HCT116 (cell line): Measurements from ENCODE around the gene GCK.

Experiments used
- EZH2 ChIP-seq: fragments of 200-600 bp; sonication (generic); IDR thresholded peaks from 2 replicates; pipeline ENCODE4 v1.6.1; 2017; ENCODE audit warnings: antibody characterized with exemption, mixed run types
- POLR2A ChIP-seq: IDR thresholded peaks from 2 replicates; pipeline ENCODE4 v1.7.0; 2011; ENCODE audit warnings: borderline replicate concordance; ENCODE audit not compliant: insufficient read depth, insufficient read length; ENCODE audit errors: extremely low read depth
- RAD21 ChIP-seq: IDR thresholded peaks from 2 replicates; pipeline ENCODE4 v1.6.1; 2012; ENCODE audit warnings: low read depth, mild to moderate bottlenecking
- TCF7L2 ChIP-seq: IDR thresholded peaks from 2 replicates; pipeline ENCODE4 v1.7.0; 2011; ENCODE audit warnings: borderline replicate concordance, inconsistent platforms; ENCODE audit not compliant: insufficient read depth, insufficient read length; ENCODE audit errors: extremely low read depth
- TF ChIP-seq, protein P1 (sequence below), 3 experiments: fragments of 200-600 bp in 1 of 3; sonication (generic) in 1 of 3; IDR thresholded peaks in 2 of 3; conservative IDR thresholded peaks in 1 of 3; 2 replicates each; pipeline ENCODE4 v1.5.1; 2012 to 2017; ENCODE audit warnings: low read depth in 2 of 3, low read length in 2 of 3, antibody characterized with exemption in 1 of 3, borderline replicate concordance in 1 of 3, control low read depth in 1 of 3, mild to moderate bottlenecking in 1 of 3, mixed read lengths in 1 of 3, mixed run types in 1 of 3, moderate library complexity in 1 of 3; ENCODE audit not compliant: insufficient read depth in 1 of 3
- TF ChIP-seq, protein P2 (sequence below): IDR thresholded peaks from 2 replicates; pipeline ENCODE4 v1.6.1; 2012; ENCODE audit warnings: low read depth

DNA sequence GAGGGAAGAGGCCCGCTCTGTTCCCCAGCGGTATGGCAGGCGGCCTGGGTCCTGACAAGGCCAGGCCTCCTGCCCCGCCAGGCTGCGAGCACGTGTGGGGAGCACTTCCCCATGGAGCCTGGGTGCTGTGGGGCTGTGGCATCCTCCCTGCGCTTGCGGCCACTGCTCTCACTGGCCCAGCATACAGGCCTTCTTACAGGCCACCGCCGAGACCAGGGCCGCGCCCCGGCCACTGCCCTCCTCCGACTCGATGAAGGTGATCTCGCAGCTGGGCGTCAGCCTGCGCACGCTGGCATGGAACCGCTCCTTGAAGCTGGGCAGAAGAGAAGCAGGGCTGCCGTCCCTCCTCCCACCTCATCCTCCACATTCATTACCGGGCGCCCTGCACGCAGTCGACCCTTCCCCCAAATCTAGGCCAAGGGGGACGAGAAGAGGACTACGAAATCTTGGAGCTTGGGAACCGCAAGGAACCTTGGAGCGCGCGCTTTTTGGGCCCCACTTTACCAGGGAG lies 44.2 kb downstream of the GCK start:
- no peak for TF ChIP-seq EZH2
- TF ChIP-seq, protein P1, sequence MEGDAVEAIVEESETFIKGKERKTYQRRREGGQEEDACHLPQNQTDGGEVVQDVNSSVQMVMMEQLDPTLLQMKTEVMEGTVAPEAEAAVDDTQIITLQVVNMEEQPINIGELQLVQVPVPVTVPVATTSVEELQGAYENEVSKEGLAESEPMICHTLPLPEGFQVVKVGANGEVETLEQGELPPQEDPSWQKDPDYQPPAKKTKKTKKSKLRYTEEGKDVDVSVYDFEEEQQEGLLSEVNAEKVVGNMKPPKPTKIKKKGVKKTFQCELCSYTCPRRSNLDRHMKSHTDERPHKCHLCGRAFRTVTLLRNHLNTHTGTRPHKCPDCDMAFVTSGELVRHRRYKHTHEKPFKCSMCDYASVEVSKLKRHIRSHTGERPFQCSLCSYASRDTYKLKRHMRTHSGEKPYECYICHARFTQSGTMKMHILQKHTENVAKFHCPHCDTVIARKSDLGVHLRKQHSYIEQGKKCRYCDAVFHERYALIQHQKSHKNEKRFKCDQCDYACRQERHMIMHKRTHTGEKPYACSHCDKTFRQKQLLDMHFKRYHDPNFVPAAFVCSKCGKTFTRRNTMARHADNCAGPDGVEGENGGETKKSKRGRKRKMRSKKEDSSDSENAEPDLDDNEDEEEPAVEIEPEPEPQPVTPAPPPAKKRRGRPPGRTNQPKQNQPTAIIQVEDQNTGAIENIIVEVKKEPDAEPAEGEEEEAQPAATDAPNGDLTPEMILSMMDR (IDR thresholded peaks at IDR 0.05 in 2 of 3, conservative IDR thresholded peaks at IDR 0.05 in 1 of 3; ENCODE audit: borderline replicate concordance in 1 of 3, insufficient read depth in 1 of 3, low read depth in 2 of 3, low read length in 2 of 3): no peak
- TF ChIP-seq, protein P2, sequence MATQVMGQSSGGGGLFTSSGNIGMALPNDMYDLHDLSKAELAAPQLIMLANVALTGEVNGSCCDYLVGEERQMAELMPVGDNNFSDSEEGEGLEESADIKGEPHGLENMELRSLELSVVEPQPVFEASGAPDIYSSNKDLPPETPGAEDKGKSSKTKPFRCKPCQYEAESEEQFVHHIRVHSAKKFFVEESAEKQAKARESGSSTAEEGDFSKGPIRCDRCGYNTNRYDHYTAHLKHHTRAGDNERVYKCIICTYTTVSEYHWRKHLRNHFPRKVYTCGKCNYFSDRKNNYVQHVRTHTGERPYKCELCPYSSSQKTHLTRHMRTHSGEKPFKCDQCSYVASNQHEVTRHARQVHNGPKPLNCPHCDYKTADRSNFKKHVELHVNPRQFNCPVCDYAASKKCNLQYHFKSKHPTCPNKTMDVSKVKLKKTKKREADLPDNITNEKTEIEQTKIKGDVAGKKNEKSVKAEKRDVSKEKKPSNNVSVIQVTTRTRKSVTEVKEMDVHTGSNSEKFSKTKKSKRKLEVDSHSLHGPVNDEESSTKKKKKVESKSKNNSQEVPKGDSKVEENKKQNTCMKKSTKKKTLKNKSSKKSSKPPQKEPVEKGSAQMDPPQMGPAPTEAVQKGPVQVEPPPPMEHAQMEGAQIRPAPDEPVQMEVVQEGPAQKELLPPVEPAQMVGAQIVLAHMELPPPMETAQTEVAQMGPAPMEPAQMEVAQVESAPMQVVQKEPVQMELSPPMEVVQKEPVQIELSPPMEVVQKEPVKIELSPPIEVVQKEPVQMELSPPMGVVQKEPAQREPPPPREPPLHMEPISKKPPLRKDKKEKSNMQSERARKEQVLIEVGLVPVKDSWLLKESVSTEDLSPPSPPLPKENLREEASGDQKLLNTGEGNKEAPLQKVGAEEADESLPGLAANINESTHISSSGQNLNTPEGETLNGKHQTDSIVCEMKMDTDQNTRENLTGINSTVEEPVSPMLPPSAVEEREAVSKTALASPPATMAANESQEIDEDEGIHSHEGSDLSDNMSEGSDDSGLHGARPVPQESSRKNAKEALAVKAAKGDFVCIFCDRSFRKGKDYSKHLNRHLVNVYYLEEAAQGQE: no peak
- no peak for TF ChIP-seq POLR2A
- no peak for TF ChIP-seq TCF7L2
- no peak for TF ChIP-seq RAD21
